Measurements from ENCODE around the gene OPA3.
A peak's percentile ranks its signal among the peaks of the same experiment; 100 is the strongest.

Gene OPA3

GRCh38 chr19:45574526-45574925 is 10.1 kb downstream of the OPA3 start:
- DNase-seq (ENCODE audit: low spot score): no peak
- TF ChIP-seq, protein P1, sequence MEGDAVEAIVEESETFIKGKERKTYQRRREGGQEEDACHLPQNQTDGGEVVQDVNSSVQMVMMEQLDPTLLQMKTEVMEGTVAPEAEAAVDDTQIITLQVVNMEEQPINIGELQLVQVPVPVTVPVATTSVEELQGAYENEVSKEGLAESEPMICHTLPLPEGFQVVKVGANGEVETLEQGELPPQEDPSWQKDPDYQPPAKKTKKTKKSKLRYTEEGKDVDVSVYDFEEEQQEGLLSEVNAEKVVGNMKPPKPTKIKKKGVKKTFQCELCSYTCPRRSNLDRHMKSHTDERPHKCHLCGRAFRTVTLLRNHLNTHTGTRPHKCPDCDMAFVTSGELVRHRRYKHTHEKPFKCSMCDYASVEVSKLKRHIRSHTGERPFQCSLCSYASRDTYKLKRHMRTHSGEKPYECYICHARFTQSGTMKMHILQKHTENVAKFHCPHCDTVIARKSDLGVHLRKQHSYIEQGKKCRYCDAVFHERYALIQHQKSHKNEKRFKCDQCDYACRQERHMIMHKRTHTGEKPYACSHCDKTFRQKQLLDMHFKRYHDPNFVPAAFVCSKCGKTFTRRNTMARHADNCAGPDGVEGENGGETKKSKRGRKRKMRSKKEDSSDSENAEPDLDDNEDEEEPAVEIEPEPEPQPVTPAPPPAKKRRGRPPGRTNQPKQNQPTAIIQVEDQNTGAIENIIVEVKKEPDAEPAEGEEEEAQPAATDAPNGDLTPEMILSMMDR (IDR thresholded peaks at IDR 0.05; ENCODE audit: extremely low read depth, missing control alignments): no peak

- TF ChIP-seq, protein P1 (IDR thresholded peaks at IDR 0.05; ENCODE audit: extremely low read depth, missing control alignments): no peak
- no peak for DNase-seq (ENCODE audit: low spot score)
These were observed 13.0 kb downstream of the OPA3 start for GRCh38 chr19:45571457-45572220.

GRCh38 chr19:45569619-45570421 is 14.8 kb downstream of the OPA3 start:
- DNase-seq (ENCODE audit: low spot score): peak; percentile 56
- TF ChIP-seq, protein P1 (IDR thresholded peaks at IDR 0.05; ENCODE audit: extremely low read depth, missing control alignments): peak; percentile 79

- TF ChIP-seq, protein P1 (IDR thresholded peaks at IDR 0.05; ENCODE audit: extremely low read depth, missing control alignments): no peak
- no peak for DNase-seq (ENCODE audit: low spot score)
These were observed 15.9 kb downstream of the OPA3 start for GRCh38 chr19:45568732-45569131.

DNA sequence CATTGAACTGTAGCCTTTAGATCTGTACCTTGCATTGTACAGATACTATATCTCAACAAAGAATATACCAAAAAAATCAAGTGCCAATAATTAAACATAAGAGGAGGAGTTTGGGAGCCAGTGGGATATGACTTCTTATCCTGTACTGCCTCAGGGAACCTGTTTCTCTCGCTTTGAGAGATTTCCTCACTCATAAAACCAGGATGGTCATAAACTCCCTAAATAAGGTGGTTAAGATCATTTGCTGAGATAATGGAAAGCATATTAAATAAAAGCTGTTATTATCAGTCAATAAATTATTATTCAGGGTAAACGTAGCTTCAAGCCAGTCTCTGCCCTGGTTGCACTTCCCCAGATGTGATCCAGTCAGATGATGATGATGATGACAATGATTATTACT is 17.0 kb downstream of the OPA3 start:
- DNase-seq (ENCODE audit: low spot score): no peak
- TF ChIP-seq, protein P1 (IDR thresholded peaks at IDR 0.05; ENCODE audit: extremely low read depth, missing control alignments): no peak

DNA sequence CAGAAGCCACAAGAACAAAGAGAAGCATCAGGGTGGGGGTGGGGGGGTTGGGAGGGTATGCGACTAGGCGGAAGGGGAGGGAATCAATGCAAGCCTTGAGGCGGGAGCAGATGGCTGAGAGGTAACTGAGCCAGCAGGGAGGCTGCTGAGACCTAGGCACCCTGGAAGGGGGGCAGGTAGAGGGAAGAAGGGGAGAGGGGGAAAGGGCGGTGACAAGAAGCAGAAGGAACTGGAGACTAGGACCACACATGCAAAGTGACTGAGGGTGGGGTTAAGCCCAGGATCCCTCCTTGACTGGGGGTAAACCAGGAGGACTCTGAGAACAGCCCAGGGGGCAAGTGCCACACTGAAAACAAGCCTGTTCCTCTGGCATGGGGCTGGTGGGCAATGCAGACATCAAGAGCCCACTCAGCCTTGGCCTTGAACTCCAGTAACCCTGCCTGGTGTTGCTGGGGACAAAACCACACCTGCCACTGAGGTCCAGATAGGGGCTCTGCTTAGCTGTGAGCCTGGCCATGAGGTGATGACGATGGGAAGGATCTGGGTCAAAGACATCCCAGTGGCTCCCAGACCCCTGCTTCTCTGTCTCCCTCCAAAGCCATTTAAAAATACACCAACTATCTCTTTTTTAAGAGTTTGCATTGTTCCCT is 20.3 kb downstream of the OPA3 start:
- peak; percentile 12 for DNase-seq (ENCODE audit: low spot score)
- TF ChIP-seq, protein P1 (IDR thresholded peaks at IDR 0.05; ENCODE audit: extremely low read depth, missing control alignments): no peak

DNA sequence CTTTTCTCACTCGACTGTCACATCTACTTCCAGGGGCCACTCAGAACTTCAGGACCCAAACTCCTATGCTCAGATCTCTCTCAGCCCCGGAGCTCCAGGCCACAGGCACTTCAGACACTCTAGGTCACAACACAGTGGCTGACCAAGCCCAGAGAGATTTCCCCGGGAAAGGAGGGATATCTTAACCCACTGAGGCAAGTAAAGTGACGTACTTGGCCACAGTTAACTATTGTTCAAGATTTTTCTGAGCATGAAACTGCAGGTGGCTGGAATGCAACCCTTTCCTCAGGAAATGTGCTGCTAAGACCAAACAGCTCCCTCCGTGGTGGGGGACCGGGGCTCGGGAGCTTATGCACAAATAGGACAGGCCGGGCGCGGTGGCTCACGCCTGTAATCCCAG is 23.9 kb downstream of the OPA3 start:
- no peak for DNase-seq (ENCODE audit: low spot score)
- TF ChIP-seq, protein P1 (IDR thresholded peaks at IDR 0.05; ENCODE audit: extremely low read depth, missing control alignments): no peak

All from GM20000 (cell line).